Loucy (cell line): ENCODE results near the gene OR2AJ1.
"Not testable (repeated sequence)": the region's sequence is repeated elsewhere in the genome, so short reads cannot be mapped to it uniquely, and the experiment has no call there.

Experiments
- H2AFZ ChIP-seq: fragments of 200-600 bp; sonication (generic); 2 replicates; pipeline ENCODE4 v1.6.0; 2016; ENCODE audit warnings: antibody characterized with exemption, mild to moderate bottlenecking, low read length, moderate library complexity
- H3F3A ChIP-seq: fragments of 200-600 bp; 2 replicates; pipeline ENCODE4 v1.6.0; 2016; ENCODE audit warnings: antibody characterized with exemption, low read depth, mild to moderate bottlenecking
- H3K27me3 ChIP-seq: fragments of 200-600 bp; sonication (generic); 2 replicates; pipeline ENCODE4 v1.6.1; 2014; ENCODE audit warnings: low read length, mild to moderate bottlenecking; ENCODE audit not compliant: insufficient read depth, poor library complexity, severe bottlenecking
- H3K36me3 ChIP-seq: fragments of 200-600 bp; sonication (generic); 2 replicates; pipeline ENCODE4 v1.6.1; 2016; ENCODE audit warnings: low read length; ENCODE audit not compliant: insufficient read depth
- H3K4me1 ChIP-seq: fragments of 200-600 bp; sonication (generic); 2 replicates; pipeline ENCODE4 v1.5.1; 2014; ENCODE audit warnings: low read length, mild to moderate bottlenecking; ENCODE audit not compliant: insufficient read depth, poor library complexity, severe bottlenecking
- H3K4me2 ChIP-seq: fragments of 200-600 bp; sonication (generic); 2 replicates; pipeline ENCODE4 v1.6.0; 2014; ENCODE audit warnings: antibody characterized with exemption, low read length, low read depth, mild to moderate bottlenecking; ENCODE audit not compliant: poor library complexity, severe bottlenecking
- H3K4me3 ChIP-seq: fragments of 200-600 bp; sonication (generic); 2 replicates; pipeline ENCODE4 v1.5.1; 2014; ENCODE audit warnings: low read length, mild to moderate bottlenecking, mixed read lengths; ENCODE audit not compliant: poor library complexity, severe bottlenecking
- H3K79me2 ChIP-seq: fragments of 200-600 bp; sonication (generic); 2 replicates; pipeline ENCODE4 v1.6.1; 2014; ENCODE audit warnings: low read length; ENCODE audit not compliant: insufficient read depth
- H3K9ac ChIP-seq: fragments of 200-600 bp; sonication (generic); 2 replicates; pipeline ENCODE4 v1.6.0; 2014; ENCODE audit warnings: mild to moderate bottlenecking, low read depth, low read length, moderate library complexity; ENCODE audit not compliant: poor library complexity, severe bottlenecking
- H3K9me2 ChIP-seq: fragments of 200-600 bp; sonication (generic); replicated peaks from 2 replicates; pipeline ENCODE4 v1.6.1; 2016; ENCODE audit warnings: low read depth, low read length, mixed read lengths
- H3K9me3 ChIP-seq: fragments of 200-600 bp; sonication (generic); 2 replicates; pipeline ENCODE4 v1.6.1; 2014; ENCODE audit warnings: mild to moderate bottlenecking, antibody characterized with exemption, low read length, low read depth; ENCODE audit not compliant: insufficient read depth
- H4K20me1 ChIP-seq: fragments of 200-600 bp; sonication (generic); 2 replicates; pipeline ENCODE4 v1.6.0; 2014; ENCODE audit warnings: antibody characterized with exemption, low read length, mild to moderate bottlenecking; ENCODE audit not compliant: insufficient read depth, poor library complexity, severe bottlenecking
- CTCF ChIP-seq: fragments of 200-600 bp; sonication (generic); conservative IDR thresholded peaks from 2 replicates; pipeline ENCODE4 v1.5.1; 2014; ENCODE audit warnings: mild to moderate bottlenecking, antibody characterized with exemption, low read length
- EZH2phosphoT487 ChIP-seq: fragments of 200-600 bp; IDR thresholded peaks from 2 replicates; pipeline ENCODE4 v1.6.1; 2018; ENCODE audit warnings: antibody characterized with exemption, mild to moderate bottlenecking, moderate library complexity, borderline replicate concordance

Gene OR2AJ1

GRCh38 chr1:247935781-247936180 is 11.1 kb downstream of the OR2AJ1 start:
- TF ChIP-seq EZH2phosphoT487 (no peak), CTCF (no peak)
- no peaks in the 10 kb centered on the region for H3K27me3 ChIP-seq

GRCh38 chr1:247936415-247936814 is 11.7 kb downstream of the OR2AJ1 start:
- no peak overlapping the region for H3K4me2 ChIP-seq
- no peaks in the 10 kb centered on the region for H3F3A ChIP-seq
- no peaks in the 10 kb centered on the region for H3K36me3 ChIP-seq
- H2AFZ ChIP-seq = no peak overlapping the region
- TF ChIP-seq EZH2phosphoT487 = no peak
- no peak for TF ChIP-seq CTCF
- H3K9me2 ChIP-seq = no peaks in the 10 kb centered on the region
- no peaks in the 10 kb centered on the region for H4K20me1 ChIP-seq
- H3K9ac ChIP-seq = no peak overlapping the region
- no peaks in the 10 kb centered on the region for H3K79me2 ChIP-seq
- no peak overlapping the region for H3K4me3 ChIP-seq
- H3K27me3 ChIP-seq = no peaks in the 10 kb centered on the region
- H3K4me1 ChIP-seq = no peaks in the 10 kb centered on the region
- H3K9me3 ChIP-seq = no peaks in the 10 kb centered on the region

More at GRCh38 chr1:247935781-247936180, 11.1 kb downstream of the OR2AJ1 start:
- Histone ChIP-seq H3K36me3 (no peaks in the 10 kb centered on the region), H2AFZ (no peak overlapping the region), H3K9me2 (no peaks in the 10 kb centered on the region), H3K4me2 (no peak overlapping the region), H3K9me3 (no peaks in the 10 kb centered on the region), H3K79me2 (no peaks in the 10 kb centered on the region), H3K4me3 (no peak overlapping the region), H4K20me1 (no peaks in the 10 kb centered on the region), H3K9ac (no peak overlapping the region), H3F3A (no peaks in the 10 kb centered on the region), H3K4me1 (no peaks in the 10 kb centered on the region)

GRCh38 chr1:247936965-247937734 is 12.5 kb downstream of the OR2AJ1 start:
- H3K9me2 ChIP-seq, H2AFZ ChIP-seq: not testable (repeated sequence)

More at GRCh38 chr1:247936965-247937734, 12.5 kb downstream of the OR2AJ1 start:
- not testable (repeated sequence) for H4K20me1 ChIP-seq, H3K4me3 ChIP-seq, H3K27me3 ChIP-seq, H3K79me2 ChIP-seq, H3K9me3 ChIP-seq, H3K36me3 ChIP-seq, H3F3A ChIP-seq, H3K9ac ChIP-seq, H3K4me1 ChIP-seq, H3K4me2 ChIP-seq
- peak; percentile 64 for TF ChIP-seq CTCF
